ENCODE measurements around the gene GDI1.
"Not testable (repeated sequence)": the region's sequence is repeated elsewhere in the genome, so short reads cannot be mapped to it uniquely, and the experiment has no call there.

The GDI1 gene

DNA sequence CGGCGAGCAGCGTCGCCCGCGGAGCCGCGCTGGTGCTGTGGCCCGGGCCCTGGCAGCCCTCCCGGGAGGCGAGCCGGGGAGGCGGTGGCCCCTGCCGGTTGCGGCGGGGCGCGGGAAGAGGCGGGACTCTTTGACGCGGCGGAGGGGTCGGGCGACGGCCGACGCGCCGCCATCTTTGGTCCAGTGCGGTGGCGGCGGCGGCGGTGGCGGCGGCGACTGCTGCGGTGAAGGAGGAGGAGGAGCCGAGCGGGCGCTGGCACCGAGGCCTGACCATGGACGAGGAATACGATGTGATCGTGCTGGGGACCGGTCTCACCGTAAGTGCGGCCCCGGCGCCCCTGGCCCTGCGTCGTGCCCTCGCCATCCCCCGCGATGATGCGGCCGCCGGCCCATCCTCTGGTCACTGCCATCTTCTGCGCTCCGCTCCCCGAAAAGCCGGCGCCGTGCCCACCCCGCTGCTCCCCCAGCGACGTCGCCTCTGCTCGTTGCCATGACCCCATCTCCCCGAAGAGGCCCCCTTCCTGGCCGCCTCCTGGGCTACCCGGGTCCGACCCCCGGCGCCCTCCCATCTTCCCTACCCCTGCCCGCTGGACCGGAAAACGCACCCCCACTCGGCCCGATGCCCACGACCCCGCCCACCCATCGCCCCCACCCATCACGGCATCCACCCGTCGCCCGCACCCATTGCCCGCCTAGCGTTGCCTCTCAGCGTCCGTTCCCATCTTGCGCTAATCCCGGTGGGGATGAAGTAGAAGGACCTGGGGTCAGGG, at the start of gene GDI1:
GDI1 (plus strand) TSS at position 172 of the 770 bp plus-strand sequence; CDS start at position 273, 101 bp downstream.
- DNase-seq, result peak; percentile 22

DNA sequence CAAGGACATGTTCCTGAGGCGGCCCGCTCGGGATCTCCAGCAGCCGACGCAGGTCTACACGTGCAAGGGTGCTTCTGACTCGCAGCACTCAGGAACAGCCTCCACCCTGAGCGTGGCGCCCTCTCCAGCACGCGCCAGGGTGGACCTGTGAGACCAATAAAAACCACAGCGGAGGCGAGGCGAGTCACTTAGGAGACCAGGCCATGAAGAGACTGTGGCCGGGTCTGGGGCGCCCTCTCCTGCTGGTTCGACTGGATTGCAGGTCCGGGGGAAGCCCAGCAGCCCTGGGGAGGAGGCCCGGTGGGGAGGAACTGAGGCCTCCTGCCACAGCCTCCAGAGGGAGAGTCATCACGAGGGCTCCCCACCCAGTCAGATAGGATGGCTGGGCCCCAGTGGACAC, 48.9 kb upstream of the GDI1 start:
- not testable (repeated sequence) for DNase-seq

GRCh38 chrX:154388649-154389048, 48.3 kb upstream of the GDI1 start:
- DNase-seq, result not testable (repeated sequence)

DNA sequence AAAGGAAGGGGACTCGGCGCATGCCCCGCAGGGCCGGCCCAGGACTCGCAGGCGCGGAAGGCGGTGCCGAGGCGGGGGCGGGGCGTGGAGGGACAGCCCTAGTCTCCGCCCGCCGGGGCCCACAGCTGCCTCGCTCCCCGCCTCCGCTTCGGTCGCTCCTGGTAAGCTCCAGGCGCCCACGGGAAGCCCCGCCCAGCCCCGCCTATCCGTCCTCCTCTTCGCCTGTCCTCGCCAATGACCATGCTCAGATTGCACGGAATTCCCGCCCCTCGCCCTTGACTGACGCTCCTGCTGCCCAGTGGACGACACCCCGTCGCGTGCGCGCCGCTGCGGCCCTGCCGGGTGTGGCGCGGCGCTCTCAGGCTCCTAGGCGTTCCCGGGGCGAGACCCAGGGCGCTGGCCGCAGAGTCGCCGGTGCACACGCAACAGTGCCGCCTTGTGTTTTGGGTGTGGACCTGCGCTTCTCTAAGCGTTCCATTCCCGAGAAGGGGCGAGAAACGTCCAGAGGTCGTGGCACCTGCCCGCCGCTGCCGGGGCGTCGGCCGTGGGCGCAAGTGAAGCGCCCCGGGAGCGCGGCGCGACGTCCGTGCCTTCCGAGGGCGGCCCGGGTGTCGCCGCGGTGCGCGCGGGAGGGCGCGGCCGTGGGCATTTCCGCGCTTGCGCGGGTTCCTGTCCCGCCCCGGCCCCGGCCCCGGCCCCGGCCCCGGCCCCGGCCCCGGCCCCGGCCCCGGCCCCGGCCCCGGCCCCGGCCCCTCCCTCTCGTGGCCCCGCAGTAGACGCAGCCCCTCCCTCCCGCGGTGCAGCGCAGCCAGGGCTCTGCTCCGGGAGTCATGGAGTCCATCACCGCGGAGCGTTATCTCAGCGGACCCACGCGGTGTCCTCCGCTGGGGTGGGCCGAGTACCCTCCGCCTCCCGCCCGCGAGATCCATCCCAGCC, 46.9 kb upstream of the GDI1 start:
- not testable (repeated sequence) for DNase-seq

DNA sequence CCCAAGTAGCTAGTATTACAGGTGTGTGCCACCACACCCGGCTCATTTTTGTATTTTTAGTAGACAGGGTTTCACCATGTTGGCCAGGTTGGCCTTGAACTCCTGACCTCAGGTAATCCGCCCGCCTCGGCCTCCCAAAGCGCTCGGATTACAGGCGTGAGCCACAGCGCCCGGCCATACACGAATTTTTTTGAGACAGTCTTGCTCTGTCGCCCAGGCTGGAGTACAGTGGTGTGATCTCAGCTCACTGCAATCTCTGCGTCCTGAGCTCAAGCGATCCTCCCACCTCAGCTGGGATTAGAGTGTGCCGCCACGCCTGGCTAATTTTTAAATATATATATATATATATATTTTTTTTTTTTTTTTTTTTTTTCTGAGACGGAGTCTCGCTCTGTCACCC, 40.6 kb upstream of the GDI1 start:
- DNase-seq, result not testable (repeated sequence)

GRCh38 chrX:154396973-154397887, 39.7 kb upstream of the GDI1 start:
- peak; percentile 69 for DNase-seq

DNA sequence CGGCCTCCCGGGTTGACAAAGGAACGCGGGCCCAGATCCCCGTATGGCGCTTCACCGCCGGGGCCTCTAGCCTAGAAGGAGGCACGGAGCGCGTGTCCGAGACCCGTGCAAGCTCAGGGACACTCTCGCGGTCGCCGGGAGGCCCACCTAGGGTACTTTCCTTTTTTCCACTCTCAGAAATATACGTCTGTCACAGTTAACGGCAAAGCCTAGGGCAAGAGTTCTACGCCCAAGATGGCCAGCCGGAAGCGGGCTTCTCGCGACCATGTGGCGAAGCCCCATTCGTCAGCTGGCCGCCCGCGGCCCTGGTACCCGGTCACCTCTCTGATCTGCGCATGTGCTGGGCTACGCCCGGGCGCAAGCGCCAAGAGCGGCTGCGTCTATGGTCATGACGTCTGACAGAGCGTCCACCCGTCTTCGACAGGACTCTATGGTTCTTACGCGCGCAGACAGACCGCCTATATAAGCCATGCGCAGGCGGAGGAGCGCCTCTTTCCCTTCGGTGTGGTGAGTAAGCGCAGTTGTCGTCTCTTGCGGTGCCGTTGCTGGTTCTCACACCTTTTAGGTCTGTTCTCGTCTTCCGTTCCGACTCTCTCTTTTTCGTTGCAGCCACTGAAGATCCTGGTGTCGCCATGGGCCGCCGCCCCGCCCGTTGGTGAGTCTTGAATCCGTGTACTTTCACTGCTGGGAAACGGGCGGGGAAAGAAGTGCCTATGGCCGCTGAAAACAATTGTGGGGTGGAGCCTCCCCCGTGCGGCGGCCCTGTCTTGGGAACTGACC, 38.9 kb upstream of the GDI1 start, which contains the start of gene RPL10:
RPL10 (plus strand) TSS at position 490 of the 780 bp plus-strand sequence; CDS start at position 633, 143 bp downstream.
- DNase-seq, result peak; percentile 92

- DNase-seq, result peak; percentile 62
Measured at GRCh38 chrX:154398668-154399526, 38.1 kb upstream of the GDI1 start.

- no peak for DNase-seq
Measured at GRCh38 chrX:154399527-154400368, 37.2 kb upstream of the GDI1 start.

DNA sequence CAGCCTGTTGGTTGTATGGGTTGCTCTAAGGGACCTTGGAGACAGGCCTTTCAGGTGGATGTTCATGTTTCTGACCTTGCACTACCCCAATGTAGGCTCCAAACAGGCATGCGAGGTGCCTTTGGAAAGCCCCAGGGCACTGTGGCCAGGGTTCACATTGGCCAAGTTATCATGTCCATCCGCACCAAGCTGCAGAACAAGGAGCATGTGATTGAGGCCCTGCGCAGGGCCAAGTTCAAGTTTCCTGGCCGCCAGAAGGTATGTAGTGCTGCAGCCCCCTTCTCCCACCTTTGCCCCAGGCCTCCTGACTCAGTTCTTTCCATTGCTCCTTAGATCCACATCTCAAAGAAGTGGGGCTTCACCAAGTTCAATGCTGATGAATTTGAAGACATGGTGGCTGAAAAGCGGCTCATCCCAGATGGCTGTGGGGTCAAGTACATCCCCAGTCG, 36.6 kb upstream of the GDI1 start:
- not testable (repeated sequence) for DNase-seq

DNA sequence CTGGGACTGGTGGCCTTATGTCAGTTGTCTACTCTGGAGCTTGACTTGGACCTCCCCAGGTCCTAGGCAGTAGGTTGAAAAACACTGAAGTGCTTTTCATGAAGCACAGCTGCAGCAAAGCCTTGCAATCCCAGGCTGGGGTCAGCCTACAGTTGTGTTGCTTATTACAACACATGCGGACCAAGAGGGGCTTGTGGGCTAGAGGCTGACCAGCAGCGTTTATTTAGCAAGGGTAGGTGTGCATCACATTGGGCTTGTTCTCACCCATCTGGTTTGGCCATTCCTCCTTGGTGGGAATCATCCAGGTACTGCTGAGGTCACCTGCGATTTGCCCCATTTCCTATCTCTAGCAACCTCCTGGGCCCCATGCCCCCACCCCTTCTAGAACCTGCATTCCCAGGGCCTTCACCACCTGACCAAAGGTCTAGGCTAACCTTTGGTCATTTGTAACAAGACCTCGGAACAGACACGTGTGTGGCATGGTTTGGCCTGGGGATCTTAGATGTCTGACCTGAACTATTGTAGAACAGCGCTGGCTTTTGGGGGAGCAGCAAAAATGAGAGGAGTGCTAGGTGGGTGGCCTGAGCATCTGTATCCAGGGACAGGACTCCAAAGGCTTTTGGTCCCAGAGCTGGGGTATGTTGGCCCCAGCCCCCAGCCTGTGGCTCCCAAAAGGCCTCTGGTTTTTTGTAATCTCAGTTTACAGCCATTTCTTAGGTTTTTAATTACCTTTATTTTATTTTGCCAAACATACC, 35.7 kb upstream of the GDI1 start:
- DNase-seq, result peak; percentile 9

GRCh38 chrX:154401918-154402621, 34.9 kb upstream of the GDI1 start:
- no peak for DNase-seq

- DNase-seq, result no peak
Measured at GRCh38 chrX:154402622-154403127, 34.3 kb upstream of the GDI1 start.

DNA sequence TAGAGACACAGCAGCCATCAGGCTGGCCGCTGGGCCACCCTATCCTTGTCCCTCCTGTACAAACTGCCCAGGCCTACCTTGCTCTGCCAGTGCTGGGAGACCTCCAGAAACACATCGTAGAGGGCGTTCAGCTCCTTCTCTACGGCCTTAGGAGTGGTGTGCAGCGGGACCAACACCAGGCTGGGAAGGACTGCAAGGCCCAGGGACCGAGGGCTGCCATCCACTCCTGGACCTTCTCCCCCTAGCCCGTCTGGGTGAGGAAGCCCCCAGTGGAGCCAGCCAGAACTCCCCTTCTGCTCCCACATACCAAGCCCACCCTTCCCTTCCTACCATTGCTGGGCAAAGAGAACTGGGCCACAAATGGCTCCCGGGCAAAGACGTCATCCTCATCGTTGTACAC, 33.8 kb upstream of the GDI1 start:
- DNase-seq, result no peak

- no peak for DNase-seq
Measured at GRCh38 chrX:154403858-154404257, 33.1 kb upstream of the GDI1 start.

- no peak for DNase-seq
Measured at GRCh38 chrX:154404625-154405192, 32.2 kb upstream of the GDI1 start.

DNA sequence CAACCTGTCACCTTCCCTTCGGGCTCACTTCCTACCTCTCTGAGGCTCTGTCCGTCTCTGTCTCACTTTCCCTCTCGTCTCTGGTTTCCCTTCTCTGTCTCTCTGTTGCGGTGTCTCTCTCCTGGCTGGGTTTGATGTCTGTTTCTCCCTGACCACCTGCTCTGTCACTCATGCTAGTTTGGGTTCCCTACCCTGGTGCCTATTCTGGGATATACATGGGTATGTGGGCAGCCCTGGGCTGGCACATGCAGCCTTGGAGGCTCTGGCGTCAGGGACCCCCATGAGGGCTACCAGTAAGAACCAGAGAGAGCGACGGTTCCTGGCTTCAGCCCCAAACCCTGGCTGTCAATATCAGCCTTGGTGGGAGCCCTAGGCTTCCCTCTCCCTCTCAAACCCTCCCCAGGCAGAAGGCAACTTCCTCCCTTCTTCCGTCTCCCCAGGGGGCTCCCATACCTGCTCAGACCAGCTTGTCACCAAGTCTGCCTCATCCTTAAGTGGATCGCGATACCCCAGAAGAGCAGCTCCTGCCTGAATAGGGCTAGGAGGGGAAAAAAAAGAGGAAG, 28.2 kb upstream of the GDI1 start:
- no peak for DNase-seq
